Measurements from ENCODE around the gene SCN9A.
"Not testable (repeated sequence)": the region's sequence is repeated elsewhere in the genome, so short reads cannot be mapped to it uniquely, and the experiment has no call there.

Gene SCN9A

GRCh38 chr2:166373951-166374350, 1.8 kb downstream of the SCN9A start:
- no peak for DNase-seq

DNA sequence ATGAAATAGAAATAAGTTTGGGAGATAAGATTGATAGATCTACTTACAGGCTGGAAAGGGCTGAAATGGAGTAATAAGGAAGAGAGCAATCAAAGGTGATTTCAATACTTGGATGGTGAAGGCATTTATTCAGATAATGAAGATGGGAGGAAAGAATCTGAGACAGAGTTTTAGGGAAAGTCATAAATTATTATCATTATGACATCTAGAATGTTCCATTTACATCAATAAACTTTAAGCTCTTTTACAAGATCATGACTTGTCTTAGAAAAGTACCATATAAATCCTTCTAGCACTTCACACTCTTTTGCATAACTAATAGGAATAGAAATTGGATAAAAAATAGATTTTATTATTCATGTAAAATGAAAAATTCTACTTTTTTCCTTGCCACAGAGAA, 2.2 kb downstream of the SCN9A start:
- no peak for DNase-seq

DNA sequence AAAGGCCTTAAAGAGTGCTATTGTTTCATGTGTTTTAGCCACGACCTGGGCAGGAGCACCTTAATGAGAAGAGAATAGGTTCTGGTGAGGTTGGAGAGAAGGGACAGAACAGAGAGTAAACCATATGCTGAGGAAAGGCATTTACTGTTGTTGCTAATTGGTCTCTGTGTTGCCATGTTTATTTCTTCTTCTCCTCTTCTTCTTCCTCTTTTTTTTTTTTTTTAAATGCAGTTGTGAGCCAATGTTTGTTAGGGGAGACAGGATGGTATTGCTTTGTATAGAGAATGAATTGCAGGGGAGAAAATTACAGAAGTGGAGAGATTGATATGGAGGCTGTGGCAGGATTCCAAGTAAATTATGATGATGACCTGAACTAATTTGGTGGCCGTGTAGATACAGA, 2.6 kb downstream of the SCN9A start:
- DNase-seq = no peak

GRCh38 chr2:166372046-166372445, 3.7 kb downstream of the SCN9A start:
- DNase-seq = no peak

- no peak for DNase-seq
Observed at GRCh38 chr2:166365803-166366420, 9.8 kb downstream of the SCN9A start.

GRCh38 chr2:166365239-166365638, 10.5 kb downstream of the SCN9A start:
- DNase-seq = no peak

- no peak for DNase-seq
Observed at GRCh38 chr2:166364476-166365161, 11.1 kb downstream of the SCN9A start.

- no peak for DNase-seq
Observed at GRCh38 chr2:166361351-166362153, 14.2 kb downstream of the SCN9A start.

DNA sequence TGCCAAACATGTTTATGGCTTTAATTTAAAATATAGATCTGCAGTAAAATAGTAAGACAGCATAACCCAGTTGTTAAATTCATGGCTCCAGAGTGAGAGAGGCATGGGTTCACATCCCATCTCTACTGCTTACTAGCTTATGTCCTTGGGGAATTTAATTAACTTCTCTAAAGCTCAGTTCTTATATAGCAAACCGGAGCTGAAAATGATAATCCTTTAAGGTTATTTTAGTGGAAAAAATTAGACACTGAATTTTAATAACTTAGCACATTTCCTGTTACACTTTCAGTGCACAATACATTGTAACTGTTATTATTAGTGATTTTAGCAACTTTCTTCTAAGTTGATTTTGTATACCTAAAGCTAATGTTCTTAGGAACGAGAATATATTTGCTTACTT, 14.8 kb downstream of the SCN9A start:
- no peak for DNase-seq

DNA sequence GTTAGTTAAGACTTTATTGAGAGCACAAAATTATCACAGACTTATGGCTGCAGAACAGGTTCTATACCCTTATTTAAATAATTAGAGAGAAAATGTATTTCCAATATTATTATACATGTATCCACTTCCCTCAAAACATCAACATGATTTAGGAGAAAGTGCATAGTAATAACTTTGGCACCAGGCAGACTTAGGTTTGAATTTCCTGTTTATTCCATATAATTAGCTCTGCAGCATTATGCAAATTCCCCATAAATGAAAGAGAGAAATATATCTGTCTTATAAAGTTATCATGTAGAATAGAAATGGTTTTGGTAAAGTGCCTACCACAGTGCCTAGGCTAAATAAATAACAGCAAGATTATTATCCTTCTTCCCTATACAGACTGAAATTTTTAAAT, 15.3 kb downstream of the SCN9A start:
- no peak for DNase-seq

DNA sequence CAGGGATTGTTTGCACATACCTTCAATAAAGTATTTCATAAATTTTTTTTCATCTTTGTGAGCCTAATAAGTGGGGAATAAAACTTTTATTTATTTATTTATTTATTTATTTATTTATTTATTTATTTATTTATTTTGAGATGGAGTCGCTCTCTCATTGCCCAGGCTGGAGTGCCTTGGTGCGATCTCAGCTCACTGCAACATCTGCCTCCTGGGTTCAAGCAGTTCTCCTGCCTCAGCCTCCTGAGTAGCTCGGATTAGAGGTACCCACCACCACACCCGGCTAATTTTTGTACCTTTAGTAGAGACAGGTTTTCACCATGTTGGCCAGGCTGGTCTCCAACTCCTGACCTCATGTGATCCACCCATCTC, 17.8 kb downstream of the SCN9A start:
- DNase-seq = not testable (repeated sequence)

GRCh38 chr2:166357068-166357949, 18.4 kb downstream of the SCN9A start:
- DNase-seq = no peak

DNA sequence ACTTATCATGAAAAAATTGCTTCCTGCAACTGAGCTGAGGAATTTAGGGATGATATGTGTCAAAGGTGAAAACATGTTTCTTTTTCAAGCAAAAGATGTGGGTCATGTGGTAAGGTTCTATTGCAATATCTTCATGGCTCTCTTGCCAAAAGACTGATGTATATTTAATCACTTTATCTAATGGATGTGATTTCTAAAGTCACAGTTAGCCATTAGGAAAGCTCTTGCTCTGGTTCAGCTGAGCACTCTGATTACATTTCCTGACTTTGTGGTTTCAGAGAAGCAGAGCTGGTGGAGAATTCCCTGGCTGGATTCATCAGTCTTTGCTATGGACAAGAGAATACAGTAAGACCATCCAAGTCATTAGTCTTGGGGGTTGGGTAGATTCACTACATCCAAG, 24.4 kb downstream of the SCN9A start:
- no peak for DNase-seq

DNA sequence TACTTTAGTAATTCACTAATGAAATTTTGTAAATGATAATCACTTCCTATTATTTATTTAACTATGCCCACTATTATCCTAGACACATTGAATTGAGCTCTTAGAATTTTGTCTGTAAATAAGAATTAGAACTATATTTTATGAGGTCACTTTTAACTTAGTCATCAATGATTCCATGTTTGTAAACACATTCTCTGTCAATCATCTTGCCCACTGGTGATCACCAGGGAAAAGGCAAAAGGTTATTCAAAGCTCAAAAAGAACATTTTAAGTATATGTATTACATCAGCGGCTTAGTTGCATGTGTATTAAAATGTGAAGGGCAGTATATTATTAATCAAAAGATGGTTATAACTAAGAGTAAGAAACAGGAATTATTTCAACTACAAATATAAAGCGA, 25.2 kb downstream of the SCN9A start:
- no peak for DNase-seq

DNA sequence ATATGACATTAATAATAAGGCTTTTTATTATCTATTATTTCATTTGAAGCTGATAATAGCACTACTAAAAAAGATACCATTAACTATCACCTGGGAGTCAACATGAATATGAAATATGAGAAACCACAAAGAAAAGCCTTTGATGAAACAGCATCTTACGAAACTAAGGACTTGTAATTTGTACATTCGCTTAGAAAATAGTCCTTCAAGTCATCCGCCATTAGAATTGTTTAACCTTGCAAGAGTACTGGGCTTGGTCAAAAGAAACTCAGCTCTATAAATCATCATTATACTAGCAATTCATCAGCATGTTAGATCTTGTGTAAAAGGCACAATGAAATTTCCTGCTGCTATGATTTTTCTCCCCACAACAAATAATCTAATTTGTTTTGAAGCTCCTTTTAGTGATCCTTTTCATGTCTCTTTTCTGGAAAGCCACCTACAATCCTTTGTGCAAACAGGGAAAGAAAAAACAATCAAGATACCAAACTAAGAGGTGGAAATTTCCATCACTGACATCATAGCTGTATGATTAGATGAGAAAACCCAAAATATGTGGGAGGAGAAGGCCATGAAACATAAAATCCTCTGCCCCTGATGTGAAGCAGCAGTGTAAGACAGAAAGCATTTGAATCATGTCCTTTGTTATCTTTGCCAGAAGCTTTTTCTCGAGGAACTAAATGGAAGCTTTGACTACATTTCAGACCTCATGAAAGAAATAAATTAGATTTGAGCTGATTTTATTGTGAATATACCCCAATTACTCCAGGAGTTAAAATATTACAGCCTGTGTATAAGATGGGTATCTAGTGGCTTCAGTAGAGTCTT, 31.2 kb downstream of the SCN9A start:
- no peak for DNase-seq

- no peak for DNase-seq
Observed at GRCh38 chr2:166343467-166343866, 32.3 kb downstream of the SCN9A start.

DNA sequence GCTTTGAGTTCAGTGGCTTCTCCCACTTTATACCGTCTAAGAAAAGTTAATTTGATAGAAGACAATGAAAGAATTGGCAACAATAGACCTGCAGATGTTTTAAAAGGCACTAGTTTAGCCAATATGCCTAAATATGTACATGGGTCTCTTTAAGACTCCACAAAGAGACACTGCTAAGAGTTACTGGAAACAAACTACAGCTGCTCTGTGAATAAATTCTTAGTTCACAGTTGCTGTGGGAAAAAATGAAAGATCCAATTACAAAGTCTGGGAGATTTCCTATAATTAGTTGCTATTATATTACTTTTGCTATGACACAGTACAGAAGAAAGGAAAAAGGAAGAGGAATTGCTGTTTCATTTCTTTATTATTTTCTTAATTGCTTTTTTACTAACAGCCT, 34.3 kb downstream of the SCN9A start:
- DNase-seq = no peak

GRCh38 chr2:166338831-166339339, 36.9 kb downstream of the SCN9A start:
- no peak for DNase-seq

DNA sequence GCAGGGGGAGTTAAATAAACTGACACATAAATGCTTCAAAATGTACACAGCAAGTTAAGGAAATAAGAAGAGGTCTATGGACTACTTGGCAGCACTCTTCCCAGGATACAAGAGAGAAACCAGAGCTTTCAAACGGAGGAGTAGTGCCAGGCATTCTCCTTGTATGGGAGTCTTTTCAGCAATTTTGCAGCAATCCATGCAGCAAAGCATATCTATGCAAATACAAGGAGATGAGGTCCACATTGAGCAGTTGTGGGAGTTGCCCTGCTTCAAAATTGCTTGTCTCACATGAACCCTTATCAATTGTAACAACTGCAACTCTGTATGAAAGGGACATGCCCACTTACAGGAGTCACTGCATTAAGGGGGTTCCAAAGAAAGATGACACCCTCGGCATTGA, 37.8 kb downstream of the SCN9A start:
- no peak for DNase-seq

DNA sequence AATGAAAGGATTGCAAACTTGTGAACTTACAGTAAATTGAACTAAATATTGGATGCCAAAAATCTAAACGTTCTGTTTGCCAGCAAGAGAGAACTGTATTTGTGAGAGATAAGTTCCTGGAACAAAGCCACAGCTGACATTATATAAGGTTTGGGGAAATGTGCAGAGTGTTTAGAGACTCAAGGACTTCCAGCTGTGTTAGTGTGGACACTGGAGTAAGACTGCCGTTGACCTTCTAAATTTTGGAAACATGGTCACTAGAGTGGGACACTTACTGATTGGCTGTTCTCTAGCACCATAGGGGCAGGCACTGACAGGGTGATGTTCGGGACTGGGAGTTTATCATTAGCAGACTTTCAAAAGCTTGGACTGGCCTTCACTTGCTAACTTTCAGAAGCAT, 40.5 kb downstream of the SCN9A start:
- DNase-seq = no peak

DNA sequence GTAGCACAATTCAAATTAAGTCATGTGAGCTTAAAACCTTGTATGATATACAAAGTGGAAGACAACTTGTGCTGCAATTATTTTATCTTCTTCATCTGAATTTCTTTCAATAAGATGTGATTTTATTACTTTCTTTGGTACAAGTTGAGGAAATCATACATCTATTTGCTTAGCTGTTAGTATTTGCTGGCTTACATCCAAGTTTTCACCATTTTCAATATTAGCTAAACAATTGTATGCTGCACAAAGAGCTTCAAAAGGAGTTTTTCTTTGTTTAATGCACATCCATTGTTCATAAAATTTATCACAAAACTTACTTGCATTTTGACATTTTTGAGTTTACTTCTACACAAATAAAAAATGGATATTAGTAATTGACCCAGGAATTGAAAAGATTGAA, 40.9 kb downstream of the SCN9A start:
- DNase-seq = no peak

- DNase-seq = no peak
Observed at GRCh38 chr2:166333801-166334200, 41.9 kb downstream of the SCN9A start.

Measured in stimulated activated CD4-positive, alpha-beta T cell treated with anti-CD3 and anti-CD28 coated beads, Interleukin-4, amount 100 ng/mL, for 1 hour (primary cell).